Endodermal cell (in vitro differentiated cells): Measurements from ENCODE around the gene VCAN. TPM values are rescaled to one million over a fixed set of nuclear protein-coding genes. Genes with fewer than 3 reads are reported as not detected.

Source experiments
- DNase-seq: peaks from one replicate; pipeline ENCODE4 v3.0.0-alpha.2; 2017
- H3K27ac ChIP-seq: 2 replicates; pipeline ENCODE4 v1.5.1; 2013; ENCODE audit warnings: mild to moderate bottlenecking, low read depth, low read length, moderate library complexity
- H3K27me3 ChIP-seq: 2 replicates; pipeline ENCODE4 v1.6.1; 2013; ENCODE audit warnings: mild to moderate bottlenecking, low read length, moderate library complexity; ENCODE audit not compliant: insufficient read depth, control insufficient read depth, poor library complexity, severe bottlenecking
- H3K36me3 ChIP-seq: 2 replicates; pipeline ENCODE4 v1.7.0; 2013; ENCODE audit warnings: mild to moderate bottlenecking, low read length, moderate library complexity; ENCODE audit not compliant: control insufficient read depth, insufficient read depth
- H3K4me1 ChIP-seq: one replicate; pipeline ENCODE4 v1.7.0; 2013; ENCODE audit warnings: low read length; ENCODE audit not compliant: control insufficient read depth, insufficient read depth
- H3K4me3 ChIP-seq: 2 replicates; pipeline ENCODE4 v1.5.1; 2013; ENCODE audit warnings: mild to moderate bottlenecking, low read length, moderate library complexity
- H3K9ac ChIP-seq: 2 replicates; pipeline ENCODE4 v1.6.1; 2013; ENCODE audit warnings: mild to moderate bottlenecking, low read length, moderate library complexity; ENCODE audit not compliant: poor library complexity, severe bottlenecking; ENCODE audit errors: extremely low read depth
- H3K9me3 ChIP-seq: 2 replicates; pipeline ENCODE4 v1.6.1; 2013; ENCODE audit warnings: mild to moderate bottlenecking, low read length, moderate library complexity; ENCODE audit not compliant: control insufficient read depth
- H3K27ac Mint-ChIP-seq: 2 replicates; pipeline ENCODE4 v1.8.0; 2020; ENCODE audit warnings: mixed read lengths
- H3K27me3 Mint-ChIP-seq: 2 replicates; pipeline ENCODE4 v1.8.0; 2021; ENCODE audit warnings: mild to moderate bottlenecking, mixed read lengths; ENCODE audit not compliant: insufficient read depth
- H3K36me3 Mint-ChIP-seq: 2 replicates; pipeline ENCODE4 v1.8.0; 2020; ENCODE audit warnings: low read depth, mixed read lengths
- H3K4me1 Mint-ChIP-seq: 2 replicates; pipeline ENCODE4 v1.8.0; 2020; ENCODE audit warnings: mixed read lengths
- H3K4me3 Mint-ChIP-seq: 2 replicates; pipeline ENCODE4 v1.8.0; 2020; ENCODE audit warnings: mild to moderate bottlenecking, moderate library complexity, mixed read lengths
- H3K9me3 Mint-ChIP-seq: 2 replicates; pipeline ENCODE4 v1.8.0; 2020; ENCODE audit warnings: mild to moderate bottlenecking, mixed read lengths
- CTCF ChIP-seq: fragments of 200-600 bp; sonication (generic); conservative IDR thresholded peaks from 2 replicates; pipeline ENCODE4 v1.5.0; 2021; ENCODE audit warnings: antibody characterized with exemption, mild to moderate bottlenecking
- WGBS, 2 experiments: methylation state at CpG; one replicate each; pipeline versions ENCODE4 v1.1.5 to v1.1.7; 2013; ENCODE audit warnings: missing lambda C conversion rate in 2 of 2, mixed read lengths in 1 of 2; ENCODE audit not compliant: insufficient coverage in 1 of 2, insufficient read length in 1 of 2; 5-methylcytosine and 5-hydroxymethylcytosine counted together
- total RNA-seq, 2 donors: library from RNA; stranded (reverse); fragmentation: NEBNext Ultra II Directional in 1 of 2; extraction: Animal tissue kit (Norgen Biotek cat#: 25700) in 1 of 2; gene quantifications; 2 replicates in 1 of 2; 3 replicates in 1 of 2; pipeline ENCODE4 v1.2.1, GENCODE V29; 2021

The VCAN gene
- total RNA-seq, 2 donors from 2014 or later = 363 to 397 TPM

- Mint-ChIP-seq H3K27me3 (no peaks in the 10 kb centered on the region), H3K9me3 (no peaks in the 10 kb centered on the region), H3K27ac (no peak overlapping the region), H3K4me1 (peaks cover 27% of the 10 kb centered on the region), H3K4me3 (no peak overlapping the region), H3K36me3 (peaks cover 60% of the 10 kb centered on the region)
- Histone ChIP-seq H3K27ac (no peak overlapping the region), H3K4me3 (no peak overlapping the region), H3K4me1 (peaks cover 5% of the 10 kb centered on the region), H3K9me3 (no peaks in the 10 kb centered on the region), H3K9ac (no peak overlapping the region), H3K27me3 (no peaks in the 10 kb centered on the region), H3K36me3 (peaks cover 32% of the 10 kb centered on the region)
- DNase-seq = no peak
- TF ChIP-seq CTCF = no peak
- 95 to 98% methylated on average over 5 of the region's 5 CpGs for WGBS, 2 experiments
These were observed 82.6 kb downstream of the VCAN start for GRCh38 chr5:83554133-83554532.

DNA sequence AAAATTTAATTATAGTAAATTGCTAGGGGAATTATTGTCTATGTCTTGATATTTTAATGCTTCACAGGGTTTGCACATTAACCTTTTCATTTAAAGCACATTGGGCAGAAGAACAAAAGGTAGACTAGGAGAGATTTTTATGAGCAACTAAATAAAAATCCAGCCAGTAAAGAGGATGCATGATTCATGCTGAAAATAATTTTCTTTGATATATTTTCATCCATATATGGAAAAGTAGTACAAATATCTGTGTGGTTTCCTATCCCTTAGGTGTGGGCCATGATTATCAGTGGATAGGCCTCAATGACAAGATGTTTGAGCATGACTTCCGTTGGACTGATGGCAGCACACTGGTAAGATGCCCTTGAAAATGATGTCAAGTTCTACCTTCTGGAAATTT is 83.1 kb downstream of the VCAN start:
- no peak for TF ChIP-seq CTCF
- no peak for DNase-seq
- Histone ChIP-seq H3K4me3 (no peak overlapping the region), H3K36me3 (peaks cover 27% of the 10 kb centered on the region), H3K9me3 (no peaks in the 10 kb centered on the region), H3K4me1 (peaks cover 5% of the 10 kb centered on the region), H3K9ac (no peak overlapping the region), H3K27me3 (no peaks in the 10 kb centered on the region), H3K27ac (no peak overlapping the region)
- Mint-ChIP-seq H3K9me3 (no peaks in the 10 kb centered on the region), H3K4me1 (peaks cover 33% of the 10 kb centered on the region), H3K4me3 (no peak overlapping the region), H3K27ac (no peak overlapping the region), H3K36me3 (peaks cover 56% of the 10 kb centered on the region), H3K27me3 (no peaks in the 10 kb centered on the region)
- WGBS, 2 experiments = 94% methylated on average over 1 of the region's 1 CpG; no CpG with 5 or more reads in 1 of the 2 experiments

- 100% methylated on average over 2 of the region's 2 CpGs; no CpG with 5 or more reads in 1 of the 2 experiments for WGBS, 2 experiments
- Mint-ChIP-seq H3K27ac (no peak overlapping the region), H3K9me3 (no peaks in the 10 kb centered on the region), H3K36me3 (peaks cover 51% of the 10 kb centered on the region), H3K4me3 (no peak overlapping the region), H3K27me3 (no peaks in the 10 kb centered on the region), H3K4me1 (peaks cover 36% of the 10 kb centered on the region)
- no peak for TF ChIP-seq CTCF
- H3K9ac ChIP-seq = no peak overlapping the region
- peaks cover 28% of the 10 kb centered on the region for H3K36me3 ChIP-seq
- H3K4me1 ChIP-seq = peaks cover 5% of the 10 kb centered on the region
- no peak overlapping the region for H3K27ac ChIP-seq
- H3K4me3 ChIP-seq = no peak overlapping the region
- H3K9me3 ChIP-seq = no peaks in the 10 kb centered on the region
- H3K27me3 ChIP-seq = no peaks in the 10 kb centered on the region
- DNase-seq = no peak
These were observed 83.7 kb downstream of the VCAN start for GRCh38 chr5:83555263-83555662.
